GM18526 (cell line): ENCODE results near the gene KRTAP13-1.

Experiments used
- POLR2A ChIP-seq: IDR thresholded peaks from 3 replicates; pipeline ENCODE4 v1.6.1; 2011; ENCODE audit not compliant: insufficient read length; ENCODE audit errors: extremely low read depth

The KRTAP13-1 gene

GRCh38 chr21:30395731-30396130, at the start of gene KRTAP13-1:
Gene KRTAP13-1, plus strand, starts transcription at chr21:30396031. Its CDS starts 56 bp downstream, at chr21:30396087.
- no peak for TF ChIP-seq POLR2A

DNA sequence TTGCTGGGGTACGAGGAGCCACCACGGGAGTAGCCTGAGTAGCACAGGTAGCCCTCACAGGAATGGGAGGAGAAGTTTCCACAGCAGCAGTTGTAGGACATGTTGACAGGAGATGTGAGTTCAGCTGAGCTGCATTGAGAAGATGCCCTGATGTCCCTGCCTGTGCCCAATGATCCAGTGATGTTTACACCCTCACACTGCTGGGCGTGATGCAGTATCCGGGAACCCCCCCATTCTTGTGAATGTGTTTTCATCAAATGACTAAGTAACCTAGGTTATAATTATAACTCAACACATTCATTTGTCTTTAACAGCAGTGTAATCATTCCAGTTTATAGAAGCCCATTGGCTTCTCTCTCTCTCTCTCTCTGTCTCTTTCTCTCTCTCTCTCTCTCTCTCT, 47.3 kb upstream of the KRTAP13-1 start, which contains the start of gene KRTAP23-1:
Gene KRTAP23-1, minus strand, starts transcription at position 101 of the 400 bp plus-strand sequence. Its CDS starts 0 bp downstream, at position 101.
- no peak for TF ChIP-seq POLR2A

GRCh38 chr21:30349572-30349971, 46.3 kb upstream of the KRTAP13-1 start:
- TF ChIP-seq POLR2A = no peak

DNA sequence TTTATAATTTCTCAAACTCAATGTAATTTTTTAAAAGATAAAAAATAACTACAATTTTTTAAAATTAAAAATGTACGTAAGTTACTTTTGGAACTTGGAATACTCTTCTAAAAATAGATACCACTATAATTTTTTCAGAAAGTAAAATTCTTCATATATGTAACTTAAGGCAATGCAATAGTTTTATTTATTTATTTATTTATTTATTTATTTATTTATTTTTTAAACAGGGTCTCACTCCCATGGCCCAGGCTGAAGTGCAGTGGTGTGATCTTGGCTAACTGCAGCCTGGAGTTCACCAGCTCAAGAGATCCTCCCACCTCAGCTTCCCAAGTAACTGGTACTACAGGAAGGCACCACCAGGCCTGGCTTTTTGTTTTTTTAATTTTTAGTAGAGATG, 44.3 kb upstream of the KRTAP13-1 start:
- TF ChIP-seq POLR2A = no peak

- TF ChIP-seq POLR2A = no peak
These were observed 41.4 kb upstream of the KRTAP13-1 start for GRCh38 chr21:30354308-30355005.

DNA sequence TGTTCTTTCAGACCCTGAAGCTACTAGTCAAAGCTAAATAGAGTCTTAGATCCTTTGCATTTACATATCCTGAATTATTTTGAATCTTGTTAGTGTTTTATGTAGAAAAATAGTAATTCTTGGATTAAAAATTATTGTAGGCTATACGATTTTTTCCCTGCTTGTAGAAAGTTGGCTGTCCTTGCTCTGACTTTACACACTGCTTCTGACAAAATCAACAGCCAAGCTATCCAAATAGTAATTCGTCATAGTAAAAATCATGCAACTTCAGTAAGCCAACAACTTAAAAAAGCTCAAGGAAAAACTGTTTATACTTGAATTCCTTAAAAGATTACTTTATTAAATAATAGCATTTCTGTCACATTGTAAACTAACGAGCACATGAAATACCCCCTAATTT, 39.9 kb upstream of the KRTAP13-1 start:
- TF ChIP-seq POLR2A = no peak

DNA sequence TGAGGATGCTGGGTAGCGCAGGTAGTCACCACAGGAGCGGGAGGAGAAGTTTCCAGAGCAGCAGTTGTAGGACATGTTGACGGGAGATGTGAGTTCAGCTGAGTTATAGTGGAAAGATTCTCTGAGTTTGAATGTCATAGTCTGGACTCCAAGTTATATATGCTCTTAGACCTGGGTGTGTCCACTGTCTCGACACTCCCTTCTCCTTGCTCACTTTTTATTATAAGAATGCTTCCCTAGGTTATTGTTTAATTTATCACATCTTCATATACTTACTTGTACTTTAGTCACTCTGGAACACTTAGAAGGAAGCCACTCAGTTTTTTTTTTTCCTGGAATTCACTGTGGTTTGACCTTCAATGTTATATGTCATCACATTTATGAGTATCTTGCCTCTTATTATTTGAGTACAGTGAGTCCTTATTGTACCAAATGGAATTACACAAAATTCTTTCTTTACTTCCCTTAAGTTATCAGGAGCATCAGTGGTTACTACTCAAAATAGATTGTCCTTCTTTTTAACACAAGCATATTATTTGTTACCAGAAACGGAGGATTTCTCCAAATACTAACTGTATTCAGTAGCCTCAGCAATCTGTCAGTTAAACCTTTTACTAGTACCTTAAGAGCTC, 23.6 kb upstream of the KRTAP13-1 start, which contains the start of gene KRTAP13-2:
Gene KRTAP13-2, minus strand, starts transcription at position 133 of the 632 bp plus-strand sequence. Its CDS starts 58 bp downstream, at position 75.
- no peak for TF ChIP-seq POLR2A

DNA sequence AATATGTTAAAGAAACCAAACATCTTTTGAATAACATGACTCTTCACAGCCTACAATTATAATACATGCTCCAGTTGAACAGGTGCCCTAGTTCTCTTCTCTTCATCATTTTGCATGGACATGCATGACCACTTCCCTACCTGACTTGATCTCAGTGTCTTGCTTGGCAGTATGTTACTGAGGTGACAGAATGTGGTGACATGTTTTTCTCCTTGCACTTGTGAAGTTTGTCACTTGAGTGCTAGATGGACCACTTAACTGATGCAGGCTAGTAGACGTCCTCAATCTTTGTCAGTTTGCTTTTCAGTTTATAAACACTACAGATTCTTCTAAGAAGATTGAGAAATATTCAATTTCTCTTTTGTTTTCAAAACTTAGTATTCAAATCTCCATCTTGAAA, 13.6 kb upstream of the KRTAP13-1 start:
- no peak for TF ChIP-seq POLR2A

DNA sequence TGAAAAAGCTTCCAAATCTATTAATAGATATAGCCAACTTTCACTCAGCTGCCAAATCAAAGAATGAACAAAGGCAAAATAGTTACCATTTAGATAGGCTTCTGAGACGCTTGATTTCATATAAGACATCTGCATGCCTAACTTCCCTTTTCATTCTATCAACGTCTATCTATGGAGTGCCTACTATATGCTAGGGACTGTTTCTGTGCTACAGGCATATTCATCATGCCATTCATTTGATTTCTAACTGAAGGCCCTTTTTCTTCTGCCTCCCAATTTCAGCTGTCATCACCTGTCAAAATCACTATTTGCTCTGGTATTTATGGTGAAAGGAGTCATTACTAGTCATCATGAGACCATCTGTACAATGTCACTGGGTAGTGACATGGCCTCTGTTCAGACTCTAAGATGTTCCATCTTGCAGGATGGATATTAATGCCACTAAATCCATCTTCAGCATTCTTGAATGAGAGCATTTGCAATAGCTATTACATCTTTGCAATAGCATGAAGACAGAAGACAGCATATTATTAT, 4.3 kb upstream of the KRTAP13-1 start:
- no peak for TF ChIP-seq POLR2A

DNA sequence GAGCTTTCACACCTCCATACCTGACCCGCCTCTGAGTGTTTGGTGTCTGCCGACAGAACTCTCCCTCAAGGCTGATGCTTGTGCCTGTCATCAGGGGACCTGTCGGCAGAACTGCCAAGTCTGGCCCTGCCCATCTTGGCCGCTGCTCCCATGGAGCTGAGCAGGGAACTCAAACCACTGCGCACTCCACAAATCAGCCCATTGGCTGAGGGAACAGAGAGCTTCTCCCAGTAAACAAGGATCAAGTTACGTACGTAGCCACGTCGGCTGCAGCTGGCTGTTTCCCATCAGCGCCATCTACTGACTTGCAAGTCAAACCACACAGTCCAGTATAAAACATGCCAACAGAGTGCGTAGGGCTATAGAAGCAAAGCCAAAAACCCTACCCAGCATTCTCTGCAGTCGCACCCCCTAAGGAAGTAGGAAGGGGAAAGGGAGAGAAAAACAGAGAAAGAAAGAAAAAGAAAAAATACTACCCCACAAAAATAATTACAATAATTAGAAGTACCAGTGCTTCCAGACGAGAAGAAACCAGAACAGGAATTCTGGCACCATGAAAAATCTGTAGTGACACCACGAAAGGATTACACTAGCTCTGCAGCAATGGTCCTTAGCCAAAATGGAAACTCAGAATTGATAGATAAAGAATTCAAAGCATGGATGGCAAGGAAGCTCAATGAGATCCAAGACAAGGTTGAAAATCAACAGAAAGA, 13.1 kb downstream of the KRTAP13-1 start:
- no peak for TF ChIP-seq POLR2A

DNA sequence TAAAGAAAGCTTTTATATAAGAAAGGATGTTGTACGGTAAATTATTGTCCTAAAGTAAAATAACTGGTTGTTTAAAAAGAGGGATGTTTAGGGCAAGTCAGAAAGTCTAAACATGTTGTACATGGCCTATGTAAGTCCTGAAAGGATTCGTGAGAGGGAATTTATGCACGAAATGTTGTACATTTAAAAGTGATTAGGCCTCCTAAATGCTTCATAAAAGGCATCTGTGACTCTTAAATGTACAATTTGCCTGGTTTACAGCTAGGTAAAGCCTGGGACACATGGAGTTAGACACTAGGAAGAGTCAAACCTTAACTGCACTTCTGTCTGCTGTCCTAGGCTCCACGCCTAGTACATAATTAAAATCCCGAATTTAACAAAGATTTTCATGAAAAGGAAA, 20.2 kb downstream of the KRTAP13-1 start:
- no peak for TF ChIP-seq POLR2A

GRCh38 chr21:30425826-30426225, 30.0 kb downstream of the KRTAP13-1 start, which contains the start of gene KRTAP13-3:
Gene KRTAP13-3, minus strand, starts transcription at chr21:30425926. Its CDS starts 14 bp downstream, at chr21:30425912.
- no peak for TF ChIP-seq POLR2A

DNA sequence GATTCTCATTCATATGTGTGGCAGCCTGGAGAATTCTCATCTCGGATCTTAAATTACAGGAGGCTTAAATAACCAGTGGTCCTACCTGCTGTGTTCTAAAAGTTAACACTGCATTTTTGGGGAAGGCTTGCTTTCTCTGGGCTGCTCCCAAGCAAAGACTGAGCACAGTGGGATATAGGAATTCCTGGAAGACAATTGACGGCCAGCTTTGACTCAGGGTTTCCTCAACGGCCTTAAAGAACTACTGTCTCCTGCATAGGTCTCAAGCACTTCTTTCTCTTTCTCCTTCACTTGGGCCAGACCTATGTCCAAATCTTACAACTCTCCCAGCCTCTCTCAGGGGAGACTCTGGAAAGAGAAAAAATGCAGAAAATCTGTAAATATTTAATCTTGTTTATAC, 30.9 kb downstream of the KRTAP13-1 start:
- TF ChIP-seq POLR2A = no peak

- TF ChIP-seq POLR2A = no peak
These were observed 34.4 kb downstream of the KRTAP13-1 start, which contains the start of gene KRTAP13-4 for GRCh38 chr21:30430170-30430655. Gene KRTAP13-4, plus strand, starts transcription at chr21:30430220. Its CDS starts 56 bp downstream, at chr21:30430276.

DNA sequence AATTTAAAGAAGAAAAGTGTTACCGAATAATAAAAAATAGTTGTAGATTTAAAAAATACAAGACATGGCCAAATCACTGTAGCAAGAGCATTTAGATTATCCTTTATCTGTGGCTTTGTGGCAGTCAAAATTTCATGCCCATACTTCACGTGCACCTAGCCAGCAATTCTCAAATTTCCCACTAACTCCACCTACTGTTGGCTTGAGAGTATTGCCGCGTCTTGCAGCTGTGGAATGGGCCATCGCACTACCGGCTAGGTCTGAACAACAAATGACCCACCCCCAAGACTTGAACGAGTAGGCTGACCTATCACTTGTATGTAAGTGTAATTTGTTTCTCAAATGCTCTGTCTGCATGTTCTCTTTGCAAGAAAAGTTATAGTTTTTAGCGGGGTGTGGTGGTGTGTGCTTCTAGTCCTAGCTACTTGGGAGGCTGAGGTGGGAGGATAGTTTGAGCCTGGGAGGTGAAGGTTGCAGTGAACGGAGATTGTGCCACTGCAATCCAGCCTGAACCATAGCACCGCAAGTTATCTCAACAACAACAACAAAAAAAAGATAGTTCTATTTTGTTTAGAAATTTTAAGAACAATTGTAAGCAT, 38.3 kb downstream of the KRTAP13-1 start:
- TF ChIP-seq POLR2A = no peak

- no peak for TF ChIP-seq POLR2A
These were observed 41.3 kb downstream of the KRTAP13-1 start for GRCh38 chr21:30437010-30437565.
